GM12892 (cell line): ENCODE results near the gene ZDHHC11.
"Not testable (repeated sequence)": the region's sequence is repeated elsewhere in the genome, so short reads cannot be mapped to it uniquely, and the experiment has no call there.

ENCODE experiments used
- POLR2A ChIP-seq: IDR thresholded peaks from 2 replicates; pipeline ENCODE4 v1.6.1; 2011; ENCODE audit warnings: low read depth, low read length, control low read depth
- POLR2AphosphoS5 ChIP-seq: IDR thresholded peaks from 2 replicates; pipeline ENCODE4 v1.6.1; 2011; ENCODE audit warnings: low read depth, low read length, control low read depth
- TAF1 ChIP-seq: IDR thresholded peaks from 2 replicates; pipeline ENCODE4 v1.6.1; 2011; ENCODE audit warnings: low read depth, mild to moderate bottlenecking, control low read depth, low read length, borderline replicate concordance

- TF ChIP-seq POLR2A, POLR2AphosphoS5, TAF1: not testable (repeated sequence)
These were observed 75.2 kb downstream of the ZDHHC11 start for GRCh38 chr5:775595-775960.
